T-cell (primary cell): ENCODE measurements around the gene PIK3C2G. TPM values are rescaled to one million over a fixed set of nuclear protein-coding genes. Genes with fewer than 3 reads are reported as not detected.

ENCODE experiments used
- ATAC-seq, 4 experiments: fragments of 200-7000 bp in 3 of 4; fragments of 150-1000 bp in 1 of 4; cut with Tn5 transposase; replicated peaks in 1 of 4; 1 replicate in 3 of 4; 2 replicates in 1 of 4; pipeline ENCODE4 v1.10.0; 2021; ENCODE audit warnings: moderate library complexity in 3 of 4, mild to moderate bottlenecking in 2 of 4, moderate number of reproducible peaks in 1 of 4
- CTCF ChIA-PET, 2 donors: fragments of 300-600 bp; sonication (Branson Sonifier 250); formaldehyde crosslinking; loops; one replicate each; lab custom pipeline; 2022; ENCODE audit warnings: antibody characterized with exemption in 2 of 2; lab: Charles Lee
- POLR2A ChIA-PET, 2 donors: fragments of 300-600 bp; sonication (Branson Sonifier 250); formaldehyde crosslinking; loops; one replicate each; lab custom pipeline; 2022; ENCODE audit warnings: antibody characterized with exemption in 2 of 2; lab: Charles Lee
- DNase-seq, 35 experiments: peaks; one replicate each; pipeline versions ENCODE4 v3.0.0 to v3.0.0-alpha.2; 2013 to 2023
- H3K27ac ChIP-seq: one replicate; pipeline ENCODE4 v1.5.1; 2013; ENCODE audit warnings: low read length
- H3K27me3 ChIP-seq, 2 experiments: replicated peaks in 1 of 2; 1 replicate in 1 of 2; 2 replicates in 1 of 2; pipeline versions ENCODE4 v1.6.1 to v1.7.0; 2013; ENCODE audit warnings: low read length in 1 of 2, mixed read lengths in 1 of 2; ENCODE audit not compliant: control insufficient read depth in 2 of 2, insufficient read depth in 2 of 2; ENCODE audit errors: extremely low read depth in 1 of 2
- H3K36me3 ChIP-seq, 2 donors: 1 replicate in 1 of 2; 2 replicates in 1 of 2; pipeline versions ENCODE4 v1.6.1 to v1.7.0; 2013; ENCODE audit warnings: low read length in 1 of 2; ENCODE audit not compliant: control insufficient read depth in 2 of 2, insufficient read depth in 1 of 2; ENCODE audit errors: extremely low read depth in 1 of 2
- H3K4me1 ChIP-seq, 2 experiments: 1 replicate in 1 of 2; 2 replicates in 1 of 2; pipeline versions ENCODE4 v1.6.1 to v1.7.0; 2013; ENCODE audit warnings: low read length in 2 of 2, mixed read lengths in 1 of 2; ENCODE audit not compliant: insufficient read depth in 2 of 2, control insufficient read depth in 1 of 2; ENCODE audit errors: extremely low read depth in 1 of 2
- H3K4me3 ChIP-seq, 2 donors: 1 replicate in 1 of 2; 2 replicates in 1 of 2; pipeline versions ENCODE4 v1.5.1 to v1.7.0; 2013; ENCODE audit warnings: mild to moderate bottlenecking in 2 of 2, low read length in 1 of 2, moderate library complexity in 1 of 2; ENCODE audit not compliant: control insufficient read depth in 1 of 2; ENCODE audit errors: extremely low read depth in 1 of 2
- H3K9me3 ChIP-seq: 2 replicates; pipeline ENCODE4 v1.7.0; 2013
- H3K27ac Mint-ChIP-seq, 2 donors: one replicate each; pipeline ENCODE4 v1.8.0; 2020 to 2021; ENCODE audit warnings: mild to moderate bottlenecking in 2 of 2, mixed read lengths in 2 of 2
- H3K27me3 Mint-ChIP-seq, 2 donors: one replicate each; pipeline ENCODE4 v1.8.0; 2021 to 2022; ENCODE audit warnings: mixed read lengths in 2 of 2
- H3K36me3 Mint-ChIP-seq: one replicate; pipeline ENCODE4 v1.8.0; 2021; ENCODE audit warnings: mixed read lengths
- H3K4me1 Mint-ChIP-seq, 3 donors: one replicate each; pipeline ENCODE4 v1.8.0; 2020 to 2022; ENCODE audit warnings: mixed read lengths in 3 of 3, mild to moderate bottlenecking in 1 of 3
- H3K4me3 Mint-ChIP-seq, 3 donors: one replicate each; pipeline ENCODE4 v1.8.0; 2020 to 2022; ENCODE audit warnings: mild to moderate bottlenecking in 3 of 3, mixed read lengths in 3 of 3, moderate library complexity in 3 of 3
- H3K9me3 Mint-ChIP-seq, 3 donors: one replicate each; pipeline ENCODE4 v1.8.0; 2020 to 2022; ENCODE audit warnings: mixed read lengths in 3 of 3
- WGBS: methylation state at CpG from one replicate; pipeline ENCODE4 v1.1.5; 2013; ENCODE audit warnings: missing lambda C conversion rate; ENCODE audit not compliant: insufficient coverage; 5-methylcytosine and 5-hydroxymethylcytosine counted together
- total RNA-seq, 35 experiments: library from RNA in 6 of 35; stranded (reverse) in 6 of 35; fragments of 120-200 nt in 1 of 35; gene quantifications; one replicate each; pipeline versions ENCODE4 v1.2.1 to v1.2.4 and lab custom pipeline; 2013 to 2026

The PIK3C2G gene
- total RNA-seq, 5 donors from 2014 or later (not counting 1 experiment from before 2014, with no cell fraction given), result not detected

GRCh38 chr12:18644564-18644963, 383.2 kb downstream of the PIK3C2G start:
- no peaks in the 10 kb centered on the region for H3K27me3 ChIP-seq
- peaks cover 0 to 12% (median 4%) of the 10 kb centered on the region in 3 donors for H3K9me3 Mint-ChIP-seq
- no peaks in the 10 kb centered on the region for H3K4me1 Mint-ChIP-seq
- no peak overlapping the region for H3K27ac ChIP-seq
- CTCF ChIA-PET, result no interaction called here
- 81% methylated on average over 3 of the region's 3 CpGs for WGBS
- H3K36me3 Mint-ChIP-seq, result no peaks in the 10 kb centered on the region
- no peak for ATAC-seq
- H3K4me3 Mint-ChIP-seq, result no peak overlapping the region
- no peaks in the 10 kb centered on the region for H3K9me3 ChIP-seq
- POLR2A ChIA-PET, result no interaction called here
- no peaks in the 10 kb centered on the region for H3K4me1 ChIP-seq
- no peaks in the 10 kb centered on the region for H3K27me3 Mint-ChIP-seq
- no peak overlapping the region for H3K4me3 ChIP-seq
- H3K27ac Mint-ChIP-seq, result no peak overlapping the region
- DNase-seq, result no peak
- no peaks in the 10 kb centered on the region for H3K36me3 ChIP-seq

DNA sequence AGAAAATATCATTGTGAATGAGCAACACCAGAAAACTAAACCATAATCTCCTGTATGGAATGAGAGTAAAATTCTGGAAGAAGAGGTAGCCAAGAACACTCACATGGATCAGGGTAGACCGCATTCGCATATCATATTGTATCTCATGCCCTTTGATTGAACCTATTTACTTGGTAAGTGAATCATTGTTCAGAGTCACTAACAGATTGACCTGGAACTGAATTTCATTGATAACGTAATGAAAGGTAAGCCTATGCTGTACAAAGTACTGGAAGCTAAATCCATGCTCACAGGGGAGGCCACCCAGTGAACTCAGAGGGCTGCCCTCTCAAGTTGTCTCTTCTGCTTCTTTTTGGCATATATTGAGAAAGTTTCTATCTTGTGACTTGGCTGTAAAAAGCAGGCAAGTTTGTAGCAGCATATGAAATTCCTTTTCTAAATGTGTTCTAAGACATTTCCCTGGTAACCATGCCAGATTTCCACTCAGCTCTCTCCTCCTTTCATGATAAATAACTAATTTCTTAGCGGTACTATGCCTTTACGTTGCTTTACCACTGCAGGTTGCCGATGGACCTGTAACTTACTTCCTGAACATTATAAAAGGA, 385.1 kb downstream of the PIK3C2G start:
- Mint-ChIP-seq H3K9me3 (peaks cover 0 to 12% (median 2%) of the 10 kb centered on the region in 3 donors), H3K36me3 (no peaks in the 10 kb centered on the region), H3K4me1 (no peaks in the 10 kb centered on the region), H3K27ac (no peak overlapping the region), H3K27me3 (no peaks in the 10 kb centered on the region), H3K4me3 (no peak overlapping the region)
- POLR2A ChIA-PET, result no interaction called here
- CTCF ChIA-PET, result no interaction called here
- Histone ChIP-seq H3K4me1 (no peaks in the 10 kb centered on the region), H3K27ac (no peak overlapping the region), H3K4me3 (no peak overlapping the region), H3K36me3 (no peaks in the 10 kb centered on the region), H3K27me3 (no peaks in the 10 kb centered on the region), H3K9me3 (no peaks in the 10 kb centered on the region)
- WGBS, result no CpG with 5 or more reads among the region's 6 CpGs
- ATAC-seq (no peak), DNase-seq (no peak)

DNA sequence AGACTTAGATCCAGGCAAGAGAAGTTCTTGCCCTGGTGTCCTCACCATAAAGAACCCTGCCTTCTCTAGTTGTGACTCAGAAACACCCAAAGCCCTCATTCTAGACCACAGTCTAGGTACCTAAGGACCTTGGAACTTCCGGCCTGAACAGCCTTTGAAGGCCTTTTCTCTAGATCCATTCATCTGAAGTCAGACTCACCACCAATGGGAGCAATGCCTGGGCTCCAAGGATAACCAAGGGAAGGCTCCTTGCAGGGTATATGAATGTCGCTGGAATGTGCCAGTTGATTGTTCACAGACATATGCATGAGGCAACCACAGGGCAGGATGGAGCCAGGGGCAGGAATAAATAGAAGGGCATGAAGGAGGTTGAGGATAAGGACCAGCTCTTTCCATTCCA, 390.2 kb downstream of the PIK3C2G start:
- Mint-ChIP-seq H3K9me3 (peaks cover 5 to 15% (median 8%) of the 10 kb centered on the region in 3 donors), H3K4me1 (no peaks in the 10 kb centered on the region), H3K4me3 (no peak overlapping the region), H3K27ac (no peak overlapping the region), H3K27me3 (no peaks in the 10 kb centered on the region), H3K36me3 (no peaks in the 10 kb centered on the region)
- WGBS, result 69% methylated on average over 2 of the region's 2 CpGs
- no peaks in the 10 kb centered on the region for H3K36me3 ChIP-seq
- DNase-seq (no peak), ATAC-seq (no peak)
- no peaks in the 10 kb centered on the region for H3K27me3 ChIP-seq
- POLR2A ChIA-PET, result no interaction called here
- H3K4me3 ChIP-seq, result no peak overlapping the region
- no peaks in the 10 kb centered on the region for H3K9me3 ChIP-seq
- CTCF ChIA-PET, result no interaction called here
- no peak overlapping the region for H3K27ac ChIP-seq
- H3K4me1 ChIP-seq, result no peaks in the 10 kb centered on the region

DNA sequence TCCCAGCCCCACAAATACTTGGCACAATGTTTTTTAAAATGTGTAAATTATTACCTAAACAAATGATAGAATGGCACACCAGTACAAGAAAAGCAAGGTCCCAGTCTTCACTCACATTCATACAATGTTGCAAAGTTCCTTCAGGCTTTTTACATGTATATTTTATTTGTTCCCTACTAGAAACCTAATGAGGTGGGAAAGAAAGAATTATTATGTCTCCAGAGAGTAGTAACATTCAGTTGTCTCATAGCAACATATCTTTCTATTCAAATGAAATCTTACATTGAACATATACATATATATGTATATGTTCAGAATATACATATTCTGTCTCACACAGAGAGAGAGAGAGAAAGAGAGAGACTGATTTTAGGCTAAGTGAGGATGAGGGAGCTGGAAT, 391.3 kb downstream of the PIK3C2G start:
- Mint-ChIP-seq H3K9me3 (peaks cover 11 to 23% (median 19%) of the 10 kb centered on the region in 3 donors), H3K36me3 (no peaks in the 10 kb centered on the region), H3K4me3 (no peak overlapping the region), H3K27ac (no peak overlapping the region), H3K27me3 (no peaks in the 10 kb centered on the region), H3K4me1 (no peaks in the 10 kb centered on the region)
- ChIA-PET CTCF (no interaction called here), POLR2A (no interaction called here)
- Histone ChIP-seq H3K27me3 (no peaks in the 10 kb centered on the region), H3K36me3 (no peaks in the 10 kb centered on the region), H3K4me3 (no peak overlapping the region), H3K9me3 (no peaks in the 10 kb centered on the region), H3K27ac (no peak overlapping the region), H3K4me1 (no peaks in the 10 kb centered on the region)
- DNase-seq, result no peak
- no peak for ATAC-seq

- POLR2A ChIA-PET, result no interaction called here
- Histone ChIP-seq H3K9me3 (no peaks in the 10 kb centered on the region), H3K4me1 (no peaks in the 10 kb centered on the region), H3K27ac (no peak overlapping the region), H3K27me3 (no peaks in the 10 kb centered on the region), H3K4me3 (no peak overlapping the region), H3K36me3 (no peaks in the 10 kb centered on the region)
- Mint-ChIP-seq H3K36me3 (no peaks in the 10 kb centered on the region), H3K4me3 (no peak overlapping the region), H3K9me3 (peaks cover 16 to 27% (median 24%) of the 10 kb centered on the region in 3 donors), H3K27me3 (no peaks in the 10 kb centered on the region), H3K27ac (no peak overlapping the region), H3K4me1 (no peaks in the 10 kb centered on the region)
- DNase-seq (no peak), ATAC-seq (no peak)
- CTCF ChIA-PET, result no interaction called here
- no CpG with 5 or more reads among the region's 1 CpG for WGBS
These were observed 392.1 kb downstream of the PIK3C2G start for GRCh38 chr12:18653465-18653864.

GRCh38 chr12:18655351-18655750, 394.0 kb downstream of the PIK3C2G start:
- Mint-ChIP-seq H3K27me3 (no peaks in the 10 kb centered on the region), H3K36me3 (no peaks in the 10 kb centered on the region), H3K4me1 (no peaks in the 10 kb centered on the region), H3K4me3 (no peak overlapping the region), H3K9me3 (peaks cover 18 to 38% (median 18%) of the 10 kb centered on the region in 3 donors), H3K27ac (no peak overlapping the region)
- ATAC-seq, result no peak
- ChIA-PET POLR2A (no interaction called here), CTCF (no interaction called here)
- no peak overlapping the region for H3K4me3 ChIP-seq
- WGBS, result no CpG with 5 or more reads among the region's 4 CpGs
- DNase-seq, result no peak
- no peaks in the 10 kb centered on the region for H3K4me1 ChIP-seq
- no peaks in the 10 kb centered on the region for H3K36me3 ChIP-seq
- H3K27me3 ChIP-seq, result no peaks in the 10 kb centered on the region
- no peak overlapping the region for H3K27ac ChIP-seq
- no peaks in the 10 kb centered on the region for H3K9me3 ChIP-seq

DNA sequence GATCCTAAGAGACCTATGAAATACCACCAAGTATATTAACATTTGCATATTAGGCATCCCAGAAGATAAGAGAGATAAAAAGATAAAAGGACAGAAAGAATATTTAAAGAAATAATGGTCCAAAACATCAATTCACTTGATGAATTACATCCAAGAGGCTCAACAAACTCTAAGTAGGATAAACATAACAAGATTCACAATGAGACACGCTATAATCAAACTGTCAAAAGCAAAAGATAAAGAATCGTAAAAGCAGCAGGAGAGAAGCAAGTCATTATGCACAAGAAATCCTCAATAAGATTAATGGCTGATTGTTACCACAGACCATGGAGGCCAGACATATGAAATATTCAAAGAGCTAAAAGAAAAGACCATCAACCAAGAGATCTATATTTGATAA, 396.9 kb downstream of the PIK3C2G start:
- Mint-ChIP-seq H3K36me3 (no peaks in the 10 kb centered on the region), H3K4me3 (no peak overlapping the region), H3K27ac (no peak overlapping the region), H3K9me3 (peaks cover 23 to 53% (median 25%) of the 10 kb centered on the region in 3 donors), H3K27me3 (no peaks in the 10 kb centered on the region), H3K4me1 (no peaks in the 10 kb centered on the region)
- H3K4me3 ChIP-seq, result no peak overlapping the region
- DNase-seq, result no peak
- ChIA-PET POLR2A (no interaction called here), CTCF (no interaction called here)
- no peaks in the 10 kb centered on the region for H3K9me3 ChIP-seq
- H3K27ac ChIP-seq, result no peak overlapping the region
- no peaks in the 10 kb centered on the region for H3K27me3 ChIP-seq
- no peak for ATAC-seq
- WGBS, result no CpG with 5 or more reads among the region's 2 CpGs
- H3K4me1 ChIP-seq, result no peaks in the 10 kb centered on the region
- H3K36me3 ChIP-seq, result no peaks in the 10 kb centered on the region
